GM18505 (cell line): ENCODE measurements around the gene SDK1.

ENCODE experiments used
- ATAC-seq: cut with Tn5 transposase; IDR thresholded peaks from one replicate; pipeline ENCODE4 v1.9.1; 2021; ENCODE audit not compliant: unreplicated experiment
- POLR2A ChIP-seq: IDR thresholded peaks from 4 replicates; pipeline ENCODE4 v1.6.1; 2011; ENCODE audit warnings: borderline replicate concordance; ENCODE audit not compliant: insufficient read depth, insufficient read length; ENCODE audit errors: extremely low read depth

Gene SDK1

GRCh38 chr7:3549601-3550000 is 248.5 kb downstream of the SDK1 start:
- ATAC-seq, result no peak
- TF ChIP-seq POLR2A, result no peak

- no peak for ATAC-seq
- TF ChIP-seq POLR2A, result no peak
These were observed 250.5 kb downstream of the SDK1 start for GRCh38 chr7:3551536-3551935.

- no peak for TF ChIP-seq POLR2A
- ATAC-seq, result no peak
These were observed 251.4 kb downstream of the SDK1 start for GRCh38 chr7:3552499-3552898.

- TF ChIP-seq POLR2A, result no peak
- no peak for ATAC-seq
These were observed 257.3 kb downstream of the SDK1 start for GRCh38 chr7:3558400-3558799.

GRCh38 chr7:3559278-3559677 is 258.2 kb downstream of the SDK1 start:
- no peak for TF ChIP-seq POLR2A

GRCh38 chr7:3560495-3560894 is 259.4 kb downstream of the SDK1 start:
- TF ChIP-seq POLR2A, result no peak

More at GRCh38 chr7:3559278-3559677, 258.2 kb downstream of the SDK1 start:
- no peak for ATAC-seq

GRCh38 chr7:3561932-3562331 is 260.9 kb downstream of the SDK1 start:
- no peak for ATAC-seq
- TF ChIP-seq POLR2A, result no peak

More at GRCh38 chr7:3560495-3560894, 259.4 kb downstream of the SDK1 start:
- no peak for ATAC-seq

- TF ChIP-seq POLR2A, result no peak
- no peak for ATAC-seq
These were observed 263.2 kb downstream of the SDK1 start for GRCh38 chr7:3564231-3564630.

GRCh38 chr7:3568516-3568915 is 267.5 kb downstream of the SDK1 start:
- no peak for TF ChIP-seq POLR2A

GRCh38 chr7:3569643-3570042 is 268.6 kb downstream of the SDK1 start:
- TF ChIP-seq POLR2A, result no peak
- ATAC-seq, result no peak

More at GRCh38 chr7:3568516-3568915, 267.5 kb downstream of the SDK1 start:
- no peak for ATAC-seq

GRCh38 chr7:3573151-3573550 is 272.1 kb downstream of the SDK1 start:
- TF ChIP-seq POLR2A, result no peak
- no peak for ATAC-seq

GRCh38 chr7:3574386-3574785 is 273.3 kb downstream of the SDK1 start:
- no peak for ATAC-seq
- TF ChIP-seq POLR2A, result no peak

- TF ChIP-seq POLR2A, result no peak
These were observed 274.9 kb downstream of the SDK1 start for GRCh38 chr7:3575753-3576531.

GRCh38 chr7:3578399-3578798 is 277.3 kb downstream of the SDK1 start:
- ATAC-seq, result no peak
- TF ChIP-seq POLR2A, result no peak

More at GRCh38 chr7:3575753-3576531, 274.9 kb downstream of the SDK1 start:
- no peak for ATAC-seq
